Activated CD4-positive, alpha-beta T cell treated with anti-CD3 and anti-CD28 coated beads, Interleukin-2, amount 10 ng/mL, durations not matched to agents 24 days and 14 days (primary cell): Measurements from ENCODE around the gene GSTM4. TPM values are rescaled to one million over a fixed set of nuclear protein-coding genes. Genes with fewer than 3 reads are reported as not detected.
A peak's percentile ranks its signal among the peaks of the same experiment; 100 is the strongest.
"Not testable (repeated sequence)": the region's sequence is repeated elsewhere in the genome, so short reads cannot be mapped to it uniquely, and the experiment has no call there.

Source experiments
- DNase-seq: peaks from one replicate; pipeline ENCODE4 v3.0.0; 2022
- H3K27ac Mint-ChIP-seq: one replicate; pipeline ENCODE4 v1.8.0; 2022; ENCODE audit warnings: mild to moderate bottlenecking, mixed read lengths
- H3K27me3 Mint-ChIP-seq: one replicate; pipeline ENCODE4 v1.8.0; 2022; ENCODE audit warnings: mixed read lengths
- H3K36me3 Mint-ChIP-seq: one replicate; pipeline ENCODE4 v1.8.0; 2022; ENCODE audit warnings: low read depth, mild to moderate bottlenecking, mixed read lengths
- H3K4me1 Mint-ChIP-seq: one replicate; pipeline ENCODE4 v1.8.0; 2021; ENCODE audit warnings: mixed read lengths
- H3K4me3 Mint-ChIP-seq: one replicate; pipeline ENCODE4 v1.8.0; 2022; ENCODE audit warnings: mild to moderate bottlenecking, moderate library complexity, mixed read lengths
- H3K9me3 Mint-ChIP-seq: one replicate; pipeline ENCODE4 v1.8.0; 2021; ENCODE audit warnings: mixed read lengths
- intact Hi-C: fragments of 100-400 bp; cut with micrococcal nuclease; formaldehyde crosslinking; loops from one replicate; pipeline ENCODE4 v1.15.1; 2023
- total RNA-seq: library from RNA; stranded (reverse); gene quantifications from 2 replicates; pipeline ENCODE4 v1.2.3, GENCODE V29; 2022

GSTM4 gene
- total RNA-seq, 1 donor from 2014 or later: 6.8 TPM

- DNase-seq: no peak
- H3K27ac Mint-ChIP-seq: no peak overlapping the region
- H3K27me3 Mint-ChIP-seq: peaks cover 12% of the 10 kb centered on the region
- H3K4me3 Mint-ChIP-seq: no peak overlapping the region
- no peaks in the 10 kb centered on the region for H3K9me3 Mint-ChIP-seq
- intact Hi-C loops: loop anchor here (5.0 kb wide), 1 partner anchor 114 kb away; no protein-coding TSS in a partner anchor
- H3K36me3 Mint-ChIP-seq: peaks cover 7% of the 10 kb centered on the region
- peaks cover 19% of the 10 kb centered on the region for H3K4me1 Mint-ChIP-seq
Measured at GRCh38 chr1:109657970-109658369, 2.1 kb downstream of the GSTM4 start.

DNA sequence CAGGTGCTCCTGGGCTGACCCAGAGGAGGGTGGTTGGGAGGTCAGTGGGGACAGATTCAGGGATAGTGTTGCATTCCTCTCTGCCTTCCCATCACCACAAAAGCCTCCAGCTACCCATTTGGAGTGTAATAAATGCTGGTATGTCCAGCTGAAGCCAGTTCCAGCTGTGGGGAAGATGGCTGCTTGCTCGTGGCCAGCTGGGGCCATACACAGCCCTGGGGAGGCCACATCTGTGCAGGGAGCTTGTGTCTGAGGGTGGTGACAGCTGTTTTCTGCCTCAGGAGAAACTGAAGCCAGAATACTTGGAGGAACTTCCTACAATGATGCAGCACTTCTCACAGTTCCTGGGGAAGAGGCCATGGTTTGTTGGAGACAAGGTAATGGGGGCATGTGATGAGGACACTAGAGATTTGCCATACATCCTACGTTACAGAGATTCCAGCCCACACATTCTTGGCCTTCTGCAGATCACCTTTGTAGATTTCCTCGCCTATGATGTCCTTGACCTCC is 2.7 kb downstream of the GSTM4 start:
- H3K27me3 Mint-ChIP-seq: peaks cover 6% of the 10 kb centered on the region
- no peak overlapping the region for H3K4me3 Mint-ChIP-seq
- no peak for DNase-seq
- H3K4me1 Mint-ChIP-seq: peaks cover 19% of the 10 kb centered on the region
- peaks cover 7% of the 10 kb centered on the region for H3K36me3 Mint-ChIP-seq
- no peak overlapping the region for H3K27ac Mint-ChIP-seq
- intact Hi-C loops: loop anchor here (5.0 kb wide), 1 partner anchor 114 kb away; no protein-coding TSS in a partner anchor
- no peaks in the 10 kb centered on the region for H3K9me3 Mint-ChIP-seq

- H3K27me3 Mint-ChIP-seq: peaks cover 4% of the 10 kb centered on the region
- H3K27ac Mint-ChIP-seq: no peak overlapping the region
- intact Hi-C loops: loop anchor here (5.0 kb wide), 1 partner anchor 113 kb away; no protein-coding TSS in a partner anchor
Measured at GRCh38 chr1:109659145-109659544, 3.2 kb downstream of the GSTM4 start.

GRCh38 chr1:109659997-109660690 is 4.2 kb downstream of the GSTM4 start:
- Mint-ChIP-seq H3K27me3 (no peaks in the 10 kb centered on the region), H3K9me3 (no peaks in the 10 kb centered on the region)
- intact Hi-C loops: loop anchor here (5.0 kb wide), 1 partner anchor 112 kb away; no protein-coding TSS in a partner anchor

More at GRCh38 chr1:109659145-109659544, 3.2 kb downstream of the GSTM4 start:
- Mint-ChIP-seq H3K9me3 (no peaks in the 10 kb centered on the region), H3K4me3 (no peak overlapping the region), H3K4me1 (peaks cover 19% of the 10 kb centered on the region), H3K36me3 (peaks cover 7% of the 10 kb centered on the region)
- no peak for DNase-seq

GRCh38 chr1:109660691-109661026 is 4.8 kb downstream of the GSTM4 start:
- intact Hi-C loops, H3K27me3 Mint-ChIP-seq, H3K36me3 Mint-ChIP-seq, H3K4me3 Mint-ChIP-seq, H3K9me3 Mint-ChIP-seq, DNase-seq, H3K4me1 Mint-ChIP-seq, H3K27ac Mint-ChIP-seq: not testable (repeated sequence)

More at GRCh38 chr1:109659997-109660690, 4.2 kb downstream of the GSTM4 start:
- DNase-seq: no peak
- H3K27ac Mint-ChIP-seq: no peak overlapping the region
- peaks cover 13% of the 10 kb centered on the region for H3K4me1 Mint-ChIP-seq
- H3K36me3 Mint-ChIP-seq: peaks cover 7% of the 10 kb centered on the region
- no peak overlapping the region for H3K4me3 Mint-ChIP-seq

DNA sequence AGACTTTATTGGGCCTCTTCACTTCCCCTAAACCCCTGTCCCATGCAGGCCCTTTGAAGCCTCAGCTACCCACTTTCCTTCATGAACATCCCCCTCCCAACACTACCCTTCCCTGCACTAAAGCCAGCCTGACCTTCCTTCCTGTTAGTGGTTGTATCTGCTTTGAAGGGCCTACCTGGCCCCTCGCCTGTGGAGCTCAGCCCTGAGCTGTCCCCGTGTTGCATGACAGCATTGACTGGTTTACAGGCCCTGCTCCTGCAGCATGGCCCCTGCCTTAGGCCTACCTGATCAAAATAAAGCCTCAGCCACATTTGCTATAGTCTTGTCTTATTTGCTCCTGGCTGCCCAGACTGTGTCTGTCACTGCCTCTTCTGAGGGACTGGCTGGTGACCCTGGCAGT is 5.5 kb downstream of the GSTM4 start:
- no peaks in the 10 kb centered on the region for H3K9me3 Mint-ChIP-seq
- H3K4me3 Mint-ChIP-seq: no peak overlapping the region
- peaks cover 5% of the 10 kb centered on the region for H3K4me1 Mint-ChIP-seq
- H3K36me3 Mint-ChIP-seq: peaks cover 7% of the 10 kb centered on the region
- no peak overlapping the region for H3K27ac Mint-ChIP-seq
- H3K27me3 Mint-ChIP-seq: no peaks in the 10 kb centered on the region
- intact Hi-C loops: no loop called here
- no peak for DNase-seq

- DNase-seq: no peak
- H3K4me1 Mint-ChIP-seq: peaks cover 14% of the 10 kb centered on the region
- no peaks in the 10 kb centered on the region for H3K27me3 Mint-ChIP-seq
- H3K4me3 Mint-ChIP-seq: no peak overlapping the region
- peaks cover 6% of the 10 kb centered on the region for H3K36me3 Mint-ChIP-seq
- H3K27ac Mint-ChIP-seq: no peak overlapping the region
- intact Hi-C loops: loop anchor here (5.0 kb wide), 1 partner anchor 42 kb away; no protein-coding TSS in a partner anchor
- H3K9me3 Mint-ChIP-seq: no peaks in the 10 kb centered on the region
Measured at GRCh38 chr1:109664671-109665070, 8.8 kb downstream of the GSTM4 start.

GRCh38 chr1:109667452-109668122 is 11.7 kb downstream of the GSTM4 start, which contains the start of gene GSTM2:
Gene GSTM2, plus strand, starts transcription at chr1:109668057. Its CDS starts 59 bp downstream, at chr1:109668116.
- DNase-seq: peak; percentile 96
- H3K4me3 Mint-ChIP-seq: peak within 1 kb of the TSS; percentile 73
- H3K9me3 Mint-ChIP-seq: no peaks in the 10 kb centered on the region
- intact Hi-C loops: loop anchor here (1.0 to 5.0 kb wide), 3 partner anchors 11 to 45 kb away; partner anchors contain the start of genes GSTM1 and GSTM4
- peaks cover 24% of the 10 kb centered on the region for H3K4me1 Mint-ChIP-seq
- peaks cover 3% of the 10 kb centered on the region for H3K36me3 Mint-ChIP-seq
- peak within 1 kb of the TSS; percentile 52 for H3K27ac Mint-ChIP-seq
- H3K27me3 Mint-ChIP-seq: no peaks in the 10 kb centered on the region

DNA sequence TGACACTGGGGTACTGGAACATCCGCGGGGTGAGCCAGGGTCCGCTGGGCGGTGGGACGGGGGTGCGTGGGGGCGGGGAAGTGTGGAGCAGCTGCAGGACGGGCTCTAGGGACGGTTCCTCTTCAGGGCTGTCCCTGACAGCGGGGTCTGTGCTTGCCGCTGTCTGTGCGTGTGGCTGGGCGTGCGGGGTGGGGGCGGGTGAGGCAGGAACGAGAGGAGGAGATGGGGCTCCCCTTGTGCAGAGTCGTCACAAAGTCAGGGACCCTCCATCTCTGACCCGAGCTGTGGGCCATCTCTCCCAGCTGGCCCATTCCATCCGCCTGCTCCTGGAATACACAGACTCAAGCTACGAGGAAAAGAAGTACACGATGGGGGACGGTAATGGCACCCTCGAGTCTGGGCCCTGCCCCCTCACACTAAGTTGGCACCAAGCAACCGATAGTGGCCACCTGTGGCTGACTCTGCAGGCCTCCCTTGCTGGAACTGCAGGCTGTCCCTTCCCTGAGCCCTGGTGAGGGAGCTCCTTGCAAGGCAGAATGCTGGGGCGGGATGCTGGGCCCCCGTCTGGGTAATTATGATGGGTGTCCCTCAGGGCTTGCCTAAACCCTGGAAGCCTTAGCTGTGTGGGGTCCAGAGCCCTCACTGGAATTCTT is 12.3 kb downstream of the GSTM4 start:
- Mint-ChIP-seq H3K27me3 (no peaks in the 10 kb centered on the region), H3K4me1 (peaks cover 24% of the 10 kb centered on the region), H3K4me3 (peak overlapping the region; percentile 73), H3K9me3 (no peaks in the 10 kb centered on the region), H3K27ac (no peak overlapping the region), H3K36me3 (peaks cover 5% of the 10 kb centered on the region)
- no peak for DNase-seq
- intact Hi-C loops: loop anchor here (5.0 kb wide), 1 partner anchor 46 kb away; no protein-coding TSS in a partner anchor

DNA sequence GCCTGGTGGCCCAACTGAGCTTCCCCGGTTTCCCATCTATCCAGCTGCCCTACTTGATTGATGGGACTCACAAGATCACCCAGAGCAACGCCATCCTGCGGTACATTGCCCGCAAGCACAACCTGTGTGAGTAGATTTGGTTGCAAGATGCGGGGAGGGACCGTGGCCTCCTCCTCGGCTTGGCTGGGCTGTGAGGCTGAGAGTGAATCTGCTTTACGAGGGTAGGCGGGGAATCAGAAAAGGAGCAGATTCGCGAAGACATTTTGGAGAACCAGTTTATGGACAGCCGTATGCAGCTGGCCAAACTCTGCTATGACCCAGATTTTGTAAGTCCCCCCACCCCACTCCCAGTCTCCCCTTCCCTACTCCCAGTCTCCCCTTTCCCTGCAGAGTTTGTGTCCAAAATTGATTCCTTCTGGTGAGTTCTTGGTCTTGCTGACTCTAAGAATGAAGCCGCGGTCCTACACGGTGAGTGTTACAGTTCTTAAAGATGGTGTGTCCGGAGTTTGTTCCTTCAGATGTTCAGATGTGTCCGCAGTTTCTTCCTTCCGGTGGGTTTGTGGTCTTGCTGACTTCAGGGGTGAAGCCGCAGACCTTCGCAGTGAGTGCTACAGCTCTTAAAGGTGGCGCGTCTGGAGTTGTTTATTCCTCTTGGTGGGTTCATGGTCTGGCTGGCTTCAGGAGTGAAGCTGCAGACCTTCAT is 13.5 kb downstream of the GSTM4 start:
- Mint-ChIP-seq H3K27ac (peak overlapping the region; percentile 73), H3K4me3 (peak overlapping the region; percentile 69), H3K36me3 (peaks cover 5% of the 10 kb centered on the region), H3K27me3 (no peaks in the 10 kb centered on the region), H3K9me3 (no peaks in the 10 kb centered on the region), H3K4me1 (peaks cover 24% of the 10 kb centered on the region)
- DNase-seq: peak; percentile 75
- intact Hi-C loops: loop anchor here (5.0 kb wide), 1 partner anchor 47 kb away; no protein-coding TSS in a partner anchor

- peak overlapping the region; percentile 73 for H3K27ac Mint-ChIP-seq
- not testable (repeated sequence) for H3K36me3 Mint-ChIP-seq, DNase-seq, H3K27me3 Mint-ChIP-seq, H3K9me3 Mint-ChIP-seq
- intact Hi-C loops: loop anchor here (5.0 kb wide), 1 partner anchor 48 kb away; no protein-coding TSS in a partner anchor
- H3K4me1 Mint-ChIP-seq: peaks cover 24% of the 10 kb centered on the region
- peak overlapping the region; percentile 69 for H3K4me3 Mint-ChIP-seq
Measured at GRCh38 chr1:109669949-109670302, 14.0 kb downstream of the GSTM4 start.

- Mint-ChIP-seq H3K27ac (no peak overlapping the region), H3K27me3 (no peaks in the 10 kb centered on the region), H3K36me3 (peaks cover 5% of the 10 kb centered on the region), H3K4me3 (peak overlapping the region; percentile 24), H3K4me1 (peaks cover 24% of the 10 kb centered on the region), H3K9me3 (no peaks in the 10 kb centered on the region)
- peak; percentile 67 for DNase-seq
- intact Hi-C loops: no loop called here
Measured at GRCh38 chr1:109671067-109671466, 15.2 kb downstream of the GSTM4 start.

DNA sequence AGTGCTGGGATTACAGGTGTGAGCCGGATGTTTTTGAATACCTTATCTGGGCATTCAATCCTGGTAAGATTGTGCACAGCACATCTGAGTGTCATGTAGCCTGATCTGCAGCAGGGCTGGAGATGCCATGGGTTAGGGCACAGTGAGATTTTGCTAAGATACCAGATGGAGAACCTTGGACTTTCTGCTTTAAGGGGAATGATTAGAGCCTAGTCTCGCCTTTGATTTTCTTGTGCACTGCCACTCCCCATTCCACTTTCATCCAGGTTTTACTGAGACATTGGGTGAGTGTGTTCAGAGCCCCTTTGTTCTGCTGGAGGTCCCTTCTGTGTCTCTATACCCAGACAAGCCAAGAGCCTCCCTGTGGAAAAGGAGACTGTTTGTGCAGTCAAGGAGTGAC is 18.0 kb downstream of the GSTM4 start:
- H3K27me3 Mint-ChIP-seq, intact Hi-C loops, H3K36me3 Mint-ChIP-seq, H3K4me3 Mint-ChIP-seq, DNase-seq, H3K9me3 Mint-ChIP-seq, H3K27ac Mint-ChIP-seq: not testable (repeated sequence)
- peaks cover 16% of the 10 kb centered on the region for H3K4me1 Mint-ChIP-seq
